GM21737 (cell line): ENCODE data around the gene NEU4.
"Not testable (repeated sequence)": the region's sequence is repeated elsewhere in the genome, so short reads cannot be mapped to it uniquely, and the experiment has no call there.

ENCODE experiments used
- ATAC-seq: cut with Tn5 transposase; IDR thresholded peaks from one replicate; pipeline ENCODE4 v1.9.1; 2021; ENCODE audit warnings: mild to moderate bottlenecking, moderate library complexity; ENCODE audit not compliant: unreplicated experiment

Gene NEU4

DNA sequence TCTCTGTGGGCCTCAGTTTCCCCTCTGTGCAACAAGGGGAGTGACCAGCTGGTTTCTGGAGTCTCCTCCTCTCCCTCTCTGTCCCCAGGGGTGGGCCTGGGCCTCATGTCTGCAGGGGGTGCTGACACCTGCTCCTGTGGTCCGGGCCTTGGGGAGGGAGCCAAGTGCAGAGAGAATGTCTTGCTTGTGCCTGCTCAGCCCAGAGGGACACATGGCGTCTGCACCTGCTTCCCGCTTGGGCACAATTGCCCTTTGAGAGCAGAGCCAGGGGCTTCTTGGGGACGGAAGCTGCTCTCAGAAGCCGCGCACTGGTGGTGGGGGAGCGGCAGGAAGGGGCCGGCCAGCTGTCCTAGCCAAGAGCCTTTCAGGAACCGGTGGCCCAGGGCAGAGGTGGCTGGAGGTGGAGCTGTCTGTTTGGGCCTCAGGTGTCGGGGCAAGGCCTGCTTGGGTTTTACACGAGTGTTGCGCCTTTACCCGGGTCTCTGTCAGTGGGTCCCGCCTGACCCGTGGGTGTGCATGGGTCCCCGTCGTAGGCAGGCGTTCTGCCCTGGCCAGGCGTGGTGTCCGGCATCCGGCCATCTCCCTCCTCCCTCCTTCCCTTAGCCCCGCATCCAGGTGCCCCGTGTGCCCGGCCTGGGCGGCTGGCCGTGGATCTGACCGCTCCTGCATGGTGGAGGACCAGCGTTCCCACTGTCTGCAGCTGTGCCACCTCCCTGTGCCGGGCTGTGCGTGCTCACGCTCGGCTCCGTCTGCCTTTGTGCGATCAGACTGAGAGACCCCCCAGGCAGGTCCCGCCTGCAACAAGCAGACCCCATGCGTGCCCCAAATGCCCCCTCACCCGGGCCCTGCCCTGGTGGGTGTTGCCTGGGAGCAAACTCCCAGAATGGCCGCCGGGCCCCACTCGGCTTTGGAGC is 4.0 kb downstream of the NEU4 start:
- ATAC-seq, result no peak

DNA sequence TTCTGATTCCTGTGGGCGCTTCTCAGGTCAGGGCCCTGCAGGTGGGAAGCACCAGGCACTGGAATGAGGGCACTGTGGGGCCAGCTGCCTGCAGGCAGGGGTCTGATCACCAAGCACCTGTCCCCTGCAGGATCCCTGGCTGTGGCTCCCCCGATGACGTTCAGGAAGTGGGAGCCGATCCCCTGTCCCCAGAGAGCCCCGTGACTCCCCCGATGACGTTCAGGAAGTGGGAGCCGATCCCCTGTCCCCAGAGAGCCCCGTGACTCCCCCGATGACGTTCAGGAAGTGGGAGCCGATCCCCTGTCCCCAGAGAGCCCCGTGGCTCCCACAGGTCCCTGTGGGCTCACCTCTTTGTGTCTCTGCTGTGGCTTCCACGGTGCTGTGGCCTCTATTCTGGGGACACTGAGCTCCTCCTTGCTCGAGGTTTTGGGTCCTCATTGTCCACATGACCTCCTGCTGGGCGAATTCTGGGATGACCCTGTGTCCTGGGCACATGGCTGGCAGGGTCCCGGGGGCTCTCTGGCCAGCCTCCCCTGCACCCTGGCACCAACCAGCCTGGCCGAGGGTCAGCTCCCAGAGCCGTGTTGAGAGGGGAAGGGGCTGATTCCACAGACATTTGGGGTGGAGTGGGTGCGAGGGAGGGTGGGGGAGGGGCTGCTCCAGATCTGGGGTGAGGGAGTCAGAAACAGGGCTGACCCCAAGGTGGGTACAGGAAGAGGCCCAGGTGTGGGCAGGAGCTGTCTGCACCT is 4.8 kb downstream of the NEU4 start:
- ATAC-seq, result no peak

DNA sequence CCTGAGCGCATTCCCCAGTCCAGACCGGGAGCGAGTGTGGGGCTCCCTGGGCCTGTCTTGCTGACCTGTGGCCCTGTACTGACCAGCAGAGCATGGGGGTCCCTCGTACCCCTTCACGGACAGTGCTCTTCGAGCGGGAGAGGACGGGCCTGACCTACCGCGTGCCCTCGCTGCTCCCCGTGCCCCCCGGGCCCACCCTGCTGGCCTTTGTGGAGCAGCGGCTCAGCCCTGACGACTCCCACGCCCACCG is 5.3 kb downstream of the NEU4 start:
- ATAC-seq, result no peak

DNA sequence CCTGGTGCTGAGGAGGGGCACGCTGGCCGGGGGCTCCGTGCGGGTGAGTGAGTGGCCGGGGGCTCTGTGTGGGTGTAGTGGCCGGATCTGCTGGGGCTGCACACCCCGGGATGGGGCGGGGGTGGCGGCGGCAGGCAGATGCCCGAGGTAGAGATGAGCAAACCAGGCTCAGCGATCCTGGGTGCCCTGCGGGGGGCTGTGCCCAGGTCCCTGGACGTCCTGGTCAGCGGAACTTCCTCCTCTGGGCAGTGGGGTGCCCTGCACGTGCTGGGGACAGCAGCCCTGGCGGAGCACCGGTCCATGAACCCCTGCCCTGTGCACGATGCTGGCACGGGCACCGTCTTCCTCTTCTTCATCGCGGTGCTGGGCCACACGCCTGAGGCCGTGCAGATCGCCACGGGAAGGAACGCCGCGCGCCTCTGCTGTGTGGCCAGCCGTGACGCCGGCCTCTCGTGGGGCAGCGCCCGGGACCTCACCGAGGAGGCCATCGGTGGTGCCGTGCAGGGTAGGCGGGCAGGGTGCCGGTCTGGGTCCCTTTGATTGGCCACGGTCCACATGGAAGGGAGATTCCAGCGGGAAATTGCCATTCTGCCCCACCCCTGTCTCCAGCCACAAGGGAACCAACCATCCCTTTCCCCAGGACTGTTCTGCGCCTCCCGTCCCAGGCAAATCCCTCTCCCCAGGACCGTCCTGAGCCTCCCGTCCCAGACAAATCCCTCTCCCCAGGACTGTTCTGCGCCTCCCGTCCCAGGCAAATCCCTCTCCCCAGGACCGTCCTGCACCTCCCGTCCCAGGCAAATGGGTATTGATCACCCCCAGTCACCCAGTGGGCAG is 5.9 kb downstream of the NEU4 start:
- no peak for ATAC-seq

GRCh38 chr2:241815477-241816430 is 6.8 kb downstream of the NEU4 start:
- ATAC-seq, result no peak

GRCh38 chr2:241816431-241817121 is 7.6 kb downstream of the NEU4 start:
- ATAC-seq, result no peak

DNA sequence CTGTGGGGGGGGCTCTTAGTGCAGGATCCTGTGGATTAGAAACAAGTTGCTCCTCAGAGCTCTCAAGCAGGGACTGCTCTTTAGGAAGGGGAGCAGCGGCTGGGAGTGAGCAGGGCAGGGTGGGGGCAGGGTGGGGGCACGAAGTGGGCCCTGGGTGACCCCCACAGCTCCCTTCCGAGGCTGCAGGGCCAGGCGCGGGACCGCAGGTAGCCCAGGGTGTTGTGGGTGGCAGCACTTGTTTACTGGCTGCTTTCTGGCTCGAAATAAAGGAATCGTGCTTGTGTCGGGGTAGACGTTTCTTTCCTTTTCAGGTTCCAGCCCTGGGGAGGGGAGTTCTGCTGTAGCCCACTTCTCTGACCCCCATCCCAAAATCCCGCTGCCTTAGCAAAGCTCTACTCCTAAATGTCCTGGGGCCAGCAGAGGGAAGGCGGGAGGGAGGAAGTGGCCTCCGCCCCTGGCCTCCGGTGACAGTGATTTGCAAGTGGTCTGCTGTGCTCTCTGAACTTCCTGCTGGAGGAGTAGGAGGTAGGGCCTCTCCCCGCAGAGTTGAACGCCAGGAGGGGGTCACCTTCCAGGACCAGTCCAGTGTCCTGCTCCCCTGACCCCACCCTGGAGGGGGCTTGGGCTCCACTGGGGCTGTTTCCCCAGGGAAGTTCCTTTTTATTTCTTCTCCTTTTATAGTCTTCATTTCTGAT is 8.3 kb downstream of the NEU4 start:
- no peak for ATAC-seq

- not testable (repeated sequence) for ATAC-seq
These were observed 8.8 kb downstream of the NEU4 start for GRCh38 chr2:241817821-241818215.

GRCh38 chr2:241818229-241818942 is 9.4 kb downstream of the NEU4 start:
- no peak for ATAC-seq

GRCh38 chr2:241818943-241819270 is 9.9 kb downstream of the NEU4 start:
- no peak for ATAC-seq

DNA sequence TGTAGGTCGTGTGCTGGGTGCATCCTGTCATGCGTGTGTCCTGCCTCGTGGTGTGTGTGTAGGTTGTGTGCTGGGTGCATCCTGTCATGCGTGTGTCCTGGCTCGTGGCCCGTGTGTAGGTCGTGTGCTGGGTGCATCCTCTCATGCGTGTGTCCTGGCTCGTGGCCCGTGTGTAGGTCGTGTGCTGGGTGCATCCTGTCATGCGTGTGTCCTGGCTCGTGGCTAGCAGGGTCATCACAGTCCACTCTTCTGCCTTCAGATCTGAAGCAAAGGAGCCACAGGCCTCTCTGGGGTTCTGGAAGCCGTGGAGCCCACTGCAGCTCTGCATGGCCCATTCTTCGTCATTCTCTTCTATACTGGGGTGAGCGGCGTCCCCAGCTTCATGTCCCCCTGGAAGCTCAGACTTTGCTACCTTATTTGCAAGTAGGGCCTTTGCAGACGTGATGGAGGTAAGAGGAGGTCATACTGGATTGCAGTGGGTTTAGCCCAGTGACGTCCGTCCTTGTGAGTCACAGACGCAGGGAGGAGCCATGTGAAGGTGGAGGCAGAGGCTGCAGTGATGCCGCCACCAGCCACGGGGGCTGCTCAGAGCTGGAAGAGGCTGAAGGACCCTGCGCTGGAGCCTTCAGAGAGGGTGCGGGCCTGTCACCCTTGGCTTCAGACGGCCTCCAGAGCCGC is 11.1 kb downstream of the NEU4 start:
- ATAC-seq, result not testable (repeated sequence)

- ATAC-seq, result no peak
These were observed 11.8 kb downstream of the NEU4 start for GRCh38 chr2:241820625-241821384.

DNA sequence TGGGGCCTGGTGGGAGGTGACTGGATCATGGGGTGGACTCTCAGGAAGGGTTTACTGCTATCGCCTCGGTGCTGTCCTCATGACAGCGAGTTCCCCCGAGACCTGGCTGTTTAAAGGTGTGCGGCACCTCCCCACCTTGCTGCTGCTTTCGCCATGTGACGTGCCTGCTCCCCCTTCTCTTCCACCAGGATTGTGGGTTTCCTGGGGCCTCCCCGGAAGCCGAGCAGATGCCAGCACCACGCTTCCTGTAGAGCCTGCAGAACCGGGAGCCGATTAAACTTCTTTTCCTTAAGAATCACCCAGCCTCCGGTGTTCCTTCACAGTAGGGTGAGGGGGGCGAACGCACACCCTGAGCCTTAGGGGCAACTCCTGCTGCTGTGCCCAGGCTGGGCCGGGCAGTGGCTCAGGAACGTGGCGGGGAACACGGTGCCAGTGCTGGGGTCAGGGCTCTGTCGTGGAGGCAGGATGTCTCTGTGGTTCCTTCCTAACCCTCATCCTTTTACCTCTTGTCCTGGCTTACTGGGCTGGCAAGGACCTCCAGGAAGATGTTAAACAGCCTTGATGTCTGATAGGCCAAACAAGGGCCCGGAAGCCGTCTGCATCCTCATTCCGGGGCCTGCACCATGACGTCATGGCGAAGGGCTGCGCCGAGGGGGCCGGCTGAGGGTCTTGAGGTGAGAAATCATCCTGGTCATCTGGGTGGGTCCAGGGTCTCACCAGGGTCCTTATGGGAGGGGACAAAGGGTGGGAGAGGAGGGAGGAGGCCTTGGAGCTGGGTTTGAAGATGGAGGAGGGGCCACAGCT is 12.7 kb downstream of the NEU4 start:
- ATAC-seq, result no peak

DNA sequence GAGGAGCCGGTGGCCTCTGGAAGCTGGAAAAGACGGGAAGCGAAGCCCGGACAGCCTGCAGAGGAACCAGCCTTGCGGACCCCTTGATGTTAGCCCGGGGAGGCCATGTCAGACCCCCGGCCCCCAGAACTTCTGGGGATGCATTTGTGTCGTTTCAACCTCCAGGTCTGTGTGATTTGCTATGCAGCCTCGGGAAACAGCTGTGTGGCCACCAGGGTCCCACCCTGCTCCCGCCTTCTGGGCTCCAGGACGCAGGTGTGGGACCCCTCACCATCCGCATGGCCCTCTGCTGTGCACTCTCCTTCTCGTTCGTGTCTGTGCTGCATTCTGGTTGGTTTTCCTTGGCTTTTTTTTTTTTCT is 13.3 kb downstream of the NEU4 start:
- ATAC-seq, result no peak

GRCh38 chr2:241823531-241824437 is 14.8 kb downstream of the NEU4 start:
- not testable (repeated sequence) for ATAC-seq

- ATAC-seq, result no peak
These were observed 18.4 kb downstream of the NEU4 start for GRCh38 chr2:241827394-241827793.
